Brain microvascular endothelial cell (primary cell): Measurements from ENCODE around the gene IKBKG.

Experiments used
- DNase-seq: peaks from one replicate; pipeline ENCODE4 v3.0.0-alpha.2; 2020
- H3K27ac ChIP-seq: fragments of 250-450 bp; sonication (Bioruptor Pico); 2 replicates; pipeline ENCODE4 v1.5.1; 2020; ENCODE audit warnings: mild to moderate bottlenecking, moderate library complexity
- H3K27me3 ChIP-seq: fragments of 250-450 bp; sonication (Bioruptor Pico); replicated peaks from 2 replicates; pipeline ENCODE4 v1.5.1; 2020; ENCODE audit warnings: mild to moderate bottlenecking
- H3K36me3 ChIP-seq: fragments of 250-450 bp; sonication (Bioruptor Pico); replicated peaks from 2 replicates; pipeline ENCODE4 v1.5.1; 2020; ENCODE audit warnings: mild to moderate bottlenecking
- H3K4me3 ChIP-seq: 2 replicates; pipeline ENCODE4 v1.5.1; 2011; ENCODE audit warnings: low read depth, mild to moderate bottlenecking, control low read depth, low read length, moderate library complexity
- in situ Hi-C: cut with HindIII; loops from 2 replicates; pipeline ENCODE4 v1.10.0; 2017; ENCODE audit warnings: low sequenced_read_pairs, low pct_ligation_motif_present
- TF ChIP-seq, protein P1 (sequence below): IDR thresholded peaks from 2 replicates; pipeline ENCODE4 v1.5.1; 2011; ENCODE audit warnings: low read depth, mild to moderate bottlenecking, moderate library complexity, low read length, control low read depth, inconsistent platforms; ENCODE audit errors: missing control alignments

The IKBKG gene

DNA sequence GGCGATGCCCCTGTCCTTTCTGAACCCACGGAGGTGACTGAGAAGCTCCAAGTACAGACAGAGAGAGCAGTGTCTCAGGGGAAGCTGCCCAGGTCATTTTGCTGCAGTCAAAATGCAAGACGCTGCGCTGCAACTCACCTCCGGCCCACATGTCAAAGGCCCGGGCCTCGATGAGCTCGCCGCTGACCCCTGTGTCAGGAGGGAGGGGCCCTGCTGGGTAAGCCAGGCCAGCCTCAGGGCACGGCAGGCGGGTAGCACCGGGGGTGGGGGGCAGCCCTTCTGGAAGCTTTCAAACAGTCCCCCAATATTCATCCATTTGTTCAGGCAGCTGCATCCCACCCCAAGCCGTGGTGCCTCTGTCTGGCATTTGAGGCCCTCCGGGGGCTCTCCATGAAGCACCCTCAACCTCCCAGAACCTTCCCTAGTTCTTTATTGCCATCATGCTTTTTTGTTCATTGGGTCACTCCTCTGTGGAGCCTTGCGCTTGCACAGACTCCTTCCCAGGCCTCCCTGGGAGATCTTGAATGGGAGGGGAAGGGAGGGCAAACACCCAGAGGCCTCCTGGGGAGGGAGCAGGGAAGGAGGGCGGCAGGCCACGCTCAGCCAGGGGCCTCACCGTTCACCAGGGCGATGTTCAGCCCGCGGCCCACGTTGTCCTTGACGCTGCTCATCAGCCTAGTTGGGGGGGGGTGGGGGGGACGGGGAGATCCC, 39.6 kb upstream of the IKBKG start:
- Histone ChIP-seq H3K27me3 (no peaks in the 10 kb centered on the region), H3K27ac (no peak overlapping the region), H3K36me3 (no peaks in the 10 kb centered on the region), H3K4me3 (no peak overlapping the region)
- in situ Hi-C loops = no loop called here
- TF ChIP-seq, protein P1, sequence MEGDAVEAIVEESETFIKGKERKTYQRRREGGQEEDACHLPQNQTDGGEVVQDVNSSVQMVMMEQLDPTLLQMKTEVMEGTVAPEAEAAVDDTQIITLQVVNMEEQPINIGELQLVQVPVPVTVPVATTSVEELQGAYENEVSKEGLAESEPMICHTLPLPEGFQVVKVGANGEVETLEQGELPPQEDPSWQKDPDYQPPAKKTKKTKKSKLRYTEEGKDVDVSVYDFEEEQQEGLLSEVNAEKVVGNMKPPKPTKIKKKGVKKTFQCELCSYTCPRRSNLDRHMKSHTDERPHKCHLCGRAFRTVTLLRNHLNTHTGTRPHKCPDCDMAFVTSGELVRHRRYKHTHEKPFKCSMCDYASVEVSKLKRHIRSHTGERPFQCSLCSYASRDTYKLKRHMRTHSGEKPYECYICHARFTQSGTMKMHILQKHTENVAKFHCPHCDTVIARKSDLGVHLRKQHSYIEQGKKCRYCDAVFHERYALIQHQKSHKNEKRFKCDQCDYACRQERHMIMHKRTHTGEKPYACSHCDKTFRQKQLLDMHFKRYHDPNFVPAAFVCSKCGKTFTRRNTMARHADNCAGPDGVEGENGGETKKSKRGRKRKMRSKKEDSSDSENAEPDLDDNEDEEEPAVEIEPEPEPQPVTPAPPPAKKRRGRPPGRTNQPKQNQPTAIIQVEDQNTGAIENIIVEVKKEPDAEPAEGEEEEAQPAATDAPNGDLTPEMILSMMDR = no peak
- no peak for DNase-seq

DNA sequence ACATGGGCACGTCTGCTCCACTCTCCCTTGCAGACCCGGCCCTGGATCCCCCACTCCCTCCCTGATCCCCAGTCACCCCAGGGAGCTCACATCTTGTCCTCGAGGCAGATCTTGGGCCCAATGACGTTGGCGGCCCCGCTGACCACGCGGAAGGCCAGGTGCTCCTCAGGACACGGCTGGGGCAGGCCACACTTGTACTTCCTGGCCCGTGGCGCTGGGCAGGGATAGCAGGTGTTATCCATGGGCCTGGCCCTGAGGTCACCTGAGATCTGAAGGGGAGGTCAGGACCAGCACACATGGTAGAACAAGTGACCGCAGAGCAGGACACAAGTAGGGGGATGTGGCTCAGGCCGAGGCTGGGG, 39.1 kb upstream of the IKBKG start:
- Histone ChIP-seq H3K4me3 (no peak overlapping the region), H3K27me3 (no peaks in the 10 kb centered on the region), H3K36me3 (no peaks in the 10 kb centered on the region), H3K27ac (no peak overlapping the region)
- in situ Hi-C loops = no loop called here
- TF ChIP-seq, protein P1 = no peak
- DNase-seq = no peak

DNA sequence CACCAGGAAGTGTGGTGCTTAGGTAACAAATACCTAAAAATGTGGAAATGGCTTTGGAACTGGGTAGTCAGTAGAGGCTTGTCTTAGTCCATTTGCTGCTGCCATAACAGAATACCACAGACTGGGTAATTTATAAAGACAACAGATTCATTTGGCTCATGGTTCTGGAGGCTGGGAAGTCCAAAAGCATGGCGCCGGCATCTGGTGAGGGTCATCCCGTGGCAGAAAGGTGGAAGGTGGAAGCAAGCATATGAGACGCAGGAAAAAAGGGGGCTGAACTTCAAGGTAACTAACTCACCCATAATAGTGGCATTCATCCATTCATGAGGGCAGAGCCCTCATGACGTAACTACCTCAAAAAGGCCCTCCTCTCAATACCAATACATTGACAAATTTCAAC, 38.0 kb upstream of the IKBKG start:
- in situ Hi-C loops = no loop called here
- TF ChIP-seq, protein P1 = no peak
- Histone ChIP-seq H3K36me3 (no peaks in the 10 kb centered on the region), H3K4me3 (no peak overlapping the region), H3K27ac (no peak overlapping the region), H3K27me3 (no peaks in the 10 kb centered on the region)
- no peak for DNase-seq

DNA sequence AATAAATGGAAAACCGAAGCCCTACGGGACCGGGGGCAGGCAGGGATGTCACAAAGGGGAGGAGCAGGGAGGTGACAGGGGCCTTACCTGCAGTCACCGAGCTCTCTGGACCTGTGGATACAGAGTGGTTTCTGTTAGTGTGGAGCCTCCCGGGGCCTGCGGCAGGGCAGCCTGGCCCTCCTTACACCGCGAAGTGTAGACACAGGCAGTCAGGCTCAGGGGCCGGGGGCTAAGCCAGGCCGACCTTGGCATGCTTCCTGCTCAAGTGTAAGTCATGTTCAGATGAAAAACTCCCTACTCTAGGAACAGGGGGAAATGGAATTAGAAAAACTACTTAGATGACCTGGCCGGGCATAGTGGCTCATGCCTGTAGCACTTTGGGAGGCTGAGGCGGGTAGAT, 35.7 kb upstream of the IKBKG start:
- Histone ChIP-seq H3K27me3 (no peaks in the 10 kb centered on the region), H3K27ac (no peak overlapping the region), H3K36me3 (no peaks in the 10 kb centered on the region), H3K4me3 (no peak overlapping the region)
- in situ Hi-C loops = no loop called here
- DNase-seq = no peak
- TF ChIP-seq, protein P1 = no peak

DNA sequence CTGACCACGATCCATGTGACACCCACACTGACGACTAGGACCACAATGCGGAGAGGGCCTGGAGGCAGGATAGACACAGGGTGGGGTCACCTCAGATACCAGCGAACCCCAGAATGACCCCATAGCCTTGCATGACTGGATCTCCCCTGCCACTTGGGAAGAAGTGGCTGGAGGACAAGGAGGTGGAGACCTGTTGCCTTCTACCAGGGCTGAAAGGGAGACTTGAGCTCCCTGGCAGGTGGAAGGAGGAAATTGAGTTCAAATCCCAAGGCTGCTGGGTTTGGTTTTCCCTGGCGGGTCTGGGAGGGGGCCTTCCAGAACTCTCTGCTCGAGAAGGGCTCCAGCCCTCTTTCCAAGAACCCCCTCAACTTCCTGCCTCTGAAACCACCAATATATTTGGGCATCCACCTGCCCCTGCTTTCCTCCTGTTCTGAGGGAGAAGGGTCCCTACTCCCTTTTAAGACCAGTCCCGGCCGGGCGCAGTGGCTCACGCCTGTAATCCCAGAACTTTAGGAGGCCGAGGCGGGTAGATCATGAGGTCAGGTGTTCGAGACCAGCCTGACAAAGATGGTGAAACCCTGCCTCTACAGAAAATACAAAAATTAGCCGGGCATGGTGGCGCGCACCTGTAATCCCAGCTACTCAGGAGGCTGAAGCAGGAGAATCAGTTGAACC, 34.4 kb upstream of the IKBKG start:
- Histone ChIP-seq H3K36me3 (no peaks in the 10 kb centered on the region), H3K27me3 (no peaks in the 10 kb centered on the region), H3K27ac (no peak overlapping the region), H3K4me3 (no peak overlapping the region)
- in situ Hi-C loops = no loop called here
- no peak for DNase-seq
- TF ChIP-seq, protein P1 = no peak

DNA sequence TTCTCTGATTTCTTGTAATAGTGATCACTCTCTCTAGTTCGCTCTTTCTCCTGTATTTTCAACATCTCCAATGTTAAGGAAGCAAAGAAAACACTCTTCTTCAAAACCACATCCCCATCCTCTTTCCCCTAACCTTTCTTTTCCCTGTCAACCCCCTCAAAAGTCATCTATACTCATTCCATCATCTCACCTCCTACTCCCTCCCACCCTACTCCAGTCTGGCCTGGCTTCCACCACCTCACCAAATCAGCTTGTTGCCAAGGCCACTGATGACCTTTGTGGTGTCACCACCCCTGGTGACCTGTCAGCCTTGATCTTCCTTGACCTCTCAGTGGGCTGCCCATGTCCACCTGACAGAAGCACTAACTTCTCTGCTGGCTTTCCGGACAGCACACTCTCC, 33.7 kb upstream of the IKBKG start:
- Histone ChIP-seq H3K27ac (no peak overlapping the region), H3K4me3 (no peak overlapping the region), H3K36me3 (no peaks in the 10 kb centered on the region), H3K27me3 (no peaks in the 10 kb centered on the region)
- DNase-seq = no peak
- in situ Hi-C loops = no loop called here
- TF ChIP-seq, protein P1 = no peak
